ENCODE measurements around the gene CACYBP.

DNA sequence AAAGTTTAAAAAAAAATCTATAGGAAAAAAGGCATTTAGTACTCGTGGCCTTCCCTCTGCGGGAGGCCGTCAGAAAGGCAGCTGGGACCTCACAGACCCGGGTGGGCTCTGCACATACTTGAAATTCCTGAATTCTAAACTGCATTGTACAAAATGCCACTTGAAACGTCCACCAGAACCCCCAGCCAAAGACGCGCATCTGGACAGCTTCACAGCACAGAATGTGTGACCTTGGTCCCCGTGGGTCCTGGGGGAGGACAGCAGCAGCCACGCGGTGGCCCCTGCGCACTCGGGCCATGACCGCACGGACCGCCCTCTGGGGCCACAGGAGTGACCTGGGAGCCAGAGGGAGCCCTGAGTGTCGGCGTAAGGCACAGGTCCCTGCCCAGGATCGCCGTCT is 44.1 kb downstream of the CACYBP start:
- TF ChIP-seq TCF7L2 (IDR thresholded peaks at IDR 0.05; ENCODE audit: borderline replicate concordance, extremely low read depth, insufficient read depth, insufficient read length) = no peak
- TF ChIP-seq, protein P1, sequence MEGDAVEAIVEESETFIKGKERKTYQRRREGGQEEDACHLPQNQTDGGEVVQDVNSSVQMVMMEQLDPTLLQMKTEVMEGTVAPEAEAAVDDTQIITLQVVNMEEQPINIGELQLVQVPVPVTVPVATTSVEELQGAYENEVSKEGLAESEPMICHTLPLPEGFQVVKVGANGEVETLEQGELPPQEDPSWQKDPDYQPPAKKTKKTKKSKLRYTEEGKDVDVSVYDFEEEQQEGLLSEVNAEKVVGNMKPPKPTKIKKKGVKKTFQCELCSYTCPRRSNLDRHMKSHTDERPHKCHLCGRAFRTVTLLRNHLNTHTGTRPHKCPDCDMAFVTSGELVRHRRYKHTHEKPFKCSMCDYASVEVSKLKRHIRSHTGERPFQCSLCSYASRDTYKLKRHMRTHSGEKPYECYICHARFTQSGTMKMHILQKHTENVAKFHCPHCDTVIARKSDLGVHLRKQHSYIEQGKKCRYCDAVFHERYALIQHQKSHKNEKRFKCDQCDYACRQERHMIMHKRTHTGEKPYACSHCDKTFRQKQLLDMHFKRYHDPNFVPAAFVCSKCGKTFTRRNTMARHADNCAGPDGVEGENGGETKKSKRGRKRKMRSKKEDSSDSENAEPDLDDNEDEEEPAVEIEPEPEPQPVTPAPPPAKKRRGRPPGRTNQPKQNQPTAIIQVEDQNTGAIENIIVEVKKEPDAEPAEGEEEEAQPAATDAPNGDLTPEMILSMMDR (IDR thresholded peaks at IDR 0.05 in 2 of 3, conservative IDR thresholded peaks at IDR 0.05 in 1 of 3; ENCODE audit: borderline replicate concordance in 1 of 3, insufficient read depth in 1 of 3, low read depth in 2 of 3, low read length in 2 of 3) = no peak
- no peak for TF ChIP-seq EZH2phosphoT487 (IDR thresholded peaks at IDR 0.05; ENCODE audit: borderline replicate concordance)
- TF ChIP-seq SP1 (IDR thresholded peaks at IDR 0.05; ENCODE audit: low read depth) = no peak
- no peak for TF ChIP-seq MAX (IDR thresholded peaks at IDR 0.05)
- TF ChIP-seq POLR2AphosphoS5 (IDR thresholded peaks at IDR 0.05; ENCODE audit: low read depth, low read length) = no peak
- no peak for TF ChIP-seq ELF1 (IDR thresholded peaks at IDR 0.05; ENCODE audit: borderline replicate concordance, low read depth)
- TF ChIP-seq SRF (IDR thresholded peaks at IDR 0.05; ENCODE audit: low read depth) = no peak
